Astrocyte (in vitro differentiated cells and primary cell): ENCODE measurements around the gene HIRA. TPM values are rescaled to one million over a fixed set of nuclear protein-coding genes. Genes with fewer than 3 reads are reported as not detected.

ENCODE experiments used
- DNase-seq: peaks from one replicate; pipeline ENCODE4 v3.0.0-alpha.2; 2010; ENCODE audit warnings: low read depth
- FAIRE-seq: peaks from 2 replicates; lab custom pipeline; 2011; peaks lifted over from hg19 to GRCh38; lab: Jason Lieb, UNC
- H2AFZ ChIP-seq: 2 replicates; pipeline ENCODE4 v1.6.0; 2012; ENCODE audit warnings: low read depth, low read length, inconsistent platforms
- H3K27ac ChIP-seq: 2 replicates; pipeline ENCODE4 v1.5.1; 2011; ENCODE audit warnings: low read depth, low read length, inconsistent platforms
- H3K27me3 ChIP-seq: 2 replicates; pipeline ENCODE4 v1.6.0; 2011; ENCODE audit warnings: low read length, inconsistent platforms; ENCODE audit not compliant: insufficient read depth
- H3K36me3 ChIP-seq: 2 replicates; pipeline ENCODE4 v1.5.1; 2011; ENCODE audit warnings: low read length, inconsistent platforms; ENCODE audit not compliant: insufficient read depth
- H3K4me1 ChIP-seq: 2 replicates; pipeline ENCODE4 v1.5.1; 2011; ENCODE audit warnings: low read length, inconsistent platforms; ENCODE audit not compliant: insufficient read depth
- H3K4me2 ChIP-seq: 2 replicates; pipeline ENCODE4 v1.6.0; 2012; ENCODE audit warnings: low read length, inconsistent platforms
- H3K4me3 ChIP-seq: 2 replicates; pipeline ENCODE4 v1.5.1; 2011; ENCODE audit warnings: low read depth, mild to moderate bottlenecking, low read length, inconsistent platforms; ENCODE audit not compliant: insufficient read depth
- H3K79me2 ChIP-seq: 2 replicates; pipeline ENCODE4 v1.6.0; 2012; ENCODE audit warnings: mild to moderate bottlenecking, low read length, inconsistent platforms; ENCODE audit not compliant: insufficient read depth
- H3K9ac ChIP-seq: 2 replicates; pipeline ENCODE4 v1.6.0; 2012; ENCODE audit warnings: mild to moderate bottlenecking, low read length, inconsistent platforms
- H3K9me3 ChIP-seq: 2 replicates; pipeline ENCODE4 v1.5.1; 2012; ENCODE audit warnings: low read depth, mild to moderate bottlenecking, low read length, inconsistent platforms; ENCODE audit not compliant: insufficient read depth
- H4K20me1 ChIP-seq: 2 replicates; pipeline ENCODE4 v1.6.0; 2012; ENCODE audit warnings: low read length, inconsistent platforms; ENCODE audit not compliant: insufficient read depth
- H3K27ac Mint-ChIP-seq: one replicate; pipeline ENCODE4 v1.8.0; 2021; ENCODE audit warnings: mild to moderate bottlenecking, mixed read lengths; ENCODE audit not compliant: unreplicated experiment
- H3K27me3 Mint-ChIP-seq: one replicate; pipeline ENCODE4 v1.8.0; 2021; ENCODE audit warnings: low read depth, mixed read lengths; ENCODE audit not compliant: unreplicated experiment
- H3K36me3 Mint-ChIP-seq: one replicate; pipeline ENCODE4 v1.8.0; 2021; ENCODE audit warnings: low read depth, mixed read lengths; ENCODE audit not compliant: unreplicated experiment
- H3K4me1 Mint-ChIP-seq: one replicate; pipeline ENCODE4 v1.8.0; 2021; ENCODE audit warnings: low read depth, mixed read lengths; ENCODE audit not compliant: unreplicated experiment
- H3K4me3 Mint-ChIP-seq: one replicate; pipeline ENCODE4 v1.8.0; 2021; ENCODE audit warnings: mild to moderate bottlenecking, moderate library complexity, mixed read lengths; ENCODE audit not compliant: unreplicated experiment
- H3K9me3 Mint-ChIP-seq: one replicate; pipeline ENCODE4 v1.8.0; 2021; ENCODE audit warnings: mild to moderate bottlenecking, mixed read lengths; ENCODE audit not compliant: unreplicated experiment
- EZH2 ChIP-seq: IDR thresholded peaks from 2 replicates; pipeline ENCODE4 v1.6.1; 2012; ENCODE audit warnings: mild to moderate bottlenecking, low read length, inconsistent platforms; ENCODE audit not compliant: insufficient read depth
- total RNA-seq: library from RNA; stranded (reverse); gene quantifications from 2 replicates; pipeline ENCODE4 v1.2.1, GENCODE V29; 2021
- TF ChIP-seq, protein P1 (sequence below): IDR thresholded peaks from 2 replicates; pipeline ENCODE4 v1.5.1; 2011; ENCODE audit warnings: low read depth, mild to moderate bottlenecking, inconsistent platforms, low read length, moderate library complexity; ENCODE audit not compliant: insufficient read depth

HIRA gene
- total RNA-seq, 1 donor from 2014 or later, result 31.1 TPM

- Mint-ChIP-seq H3K27me3 (no peaks in the 10 kb centered on the region), H3K4me3 (no peak overlapping the region), H3K36me3 (peaks cover 7% of the 10 kb centered on the region), H3K9me3 (no peaks in the 10 kb centered on the region), H3K4me1 (peaks cover 46% of the 10 kb centered on the region), H3K27ac (peak overlapping the region; percentile 69)
- DNase-seq, result no peak
- no peak overlapping the region for H3K4me3 ChIP-seq
- TF ChIP-seq, protein P1, sequence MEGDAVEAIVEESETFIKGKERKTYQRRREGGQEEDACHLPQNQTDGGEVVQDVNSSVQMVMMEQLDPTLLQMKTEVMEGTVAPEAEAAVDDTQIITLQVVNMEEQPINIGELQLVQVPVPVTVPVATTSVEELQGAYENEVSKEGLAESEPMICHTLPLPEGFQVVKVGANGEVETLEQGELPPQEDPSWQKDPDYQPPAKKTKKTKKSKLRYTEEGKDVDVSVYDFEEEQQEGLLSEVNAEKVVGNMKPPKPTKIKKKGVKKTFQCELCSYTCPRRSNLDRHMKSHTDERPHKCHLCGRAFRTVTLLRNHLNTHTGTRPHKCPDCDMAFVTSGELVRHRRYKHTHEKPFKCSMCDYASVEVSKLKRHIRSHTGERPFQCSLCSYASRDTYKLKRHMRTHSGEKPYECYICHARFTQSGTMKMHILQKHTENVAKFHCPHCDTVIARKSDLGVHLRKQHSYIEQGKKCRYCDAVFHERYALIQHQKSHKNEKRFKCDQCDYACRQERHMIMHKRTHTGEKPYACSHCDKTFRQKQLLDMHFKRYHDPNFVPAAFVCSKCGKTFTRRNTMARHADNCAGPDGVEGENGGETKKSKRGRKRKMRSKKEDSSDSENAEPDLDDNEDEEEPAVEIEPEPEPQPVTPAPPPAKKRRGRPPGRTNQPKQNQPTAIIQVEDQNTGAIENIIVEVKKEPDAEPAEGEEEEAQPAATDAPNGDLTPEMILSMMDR, result no peak
- TF ChIP-seq EZH2, result no peak
- no peaks in the 10 kb centered on the region for H3K9me3 ChIP-seq
- H3K4me2 ChIP-seq, result peak overlapping the region; percentile 14
- no peaks in the 10 kb centered on the region for H3K36me3 ChIP-seq
- no peak overlapping the region for H2AFZ ChIP-seq
- no peaks in the 10 kb centered on the region for H3K27me3 ChIP-seq
- H4K20me1 ChIP-seq, result peaks cover 11% of the 10 kb centered on the region
- no peaks in the 10 kb centered on the region for H3K79me2 ChIP-seq
- H3K27ac ChIP-seq, result no peak overlapping the region
- FAIRE-seq, result no peak
- H3K4me1 ChIP-seq, result peaks cover 36% of the 10 kb centered on the region
- no peak overlapping the region for H3K9ac ChIP-seq
Measured at GRCh38 chr22:19285831-19286230, 145.7 kb downstream of the HIRA start.

Other genes with a start within 250 kb of the HIRA start
- 54.4 and 65.3 TPM in 2 replicates for gene CLTCL1, start 140.0 kb downstream of the HIRA start, total RNA-seq
- 34.7 and 36.9 TPM in 2 replicates for gene MRPL40, start 812 bp upstream of the HIRA start, total RNA-seq
- gene C22orf39, start 16.0 kb upstream of the HIRA start, total RNA-seq, result 11.9 and 14.5 TPM in 2 replicates
- 92.7 and 105 TPM in 2 replicates for gene UFD1, start 47.5 kb upstream of the HIRA start, total RNA-seq
- 1.3 and 2.1 TPM in 2 replicates for gene CDC45, start 48.2 kb upstream of the HIRA start, total RNA-seq
- gene CLDN5, start 92.7 kb upstream of the HIRA start, total RNA-seq, result not detected in 2 replicates